ENCODE data around the gene ZBTB18.

ZBTB18 gene

GRCh38 chr1:244064621-244065020, 13.5 kb downstream of the ZBTB18 start:
- DNase-seq, result no peak

GRCh38 chr1:244065063-244065793, 14.1 kb downstream of the ZBTB18 start:
- no peak for DNase-seq

GRCh38 chr1:244065960-244066388, 14.9 kb downstream of the ZBTB18 start:
- DNase-seq, result no peak

GRCh38 chr1:244066954-244067716, 16.1 kb downstream of the ZBTB18 start:
- DNase-seq, result no peak

GRCh38 chr1:244067893-244068292, 16.8 kb downstream of the ZBTB18 start:
- no peak for DNase-seq

GRCh38 chr1:244068567-244068966, 17.5 kb downstream of the ZBTB18 start:
- DNase-seq, result no peak

GRCh38 chr1:244069326-244069898, 18.3 kb downstream of the ZBTB18 start:
- no peak for DNase-seq

GRCh38 chr1:244074559-244075171, 23.6 kb downstream of the ZBTB18 start:
- no peak for DNase-seq

GRCh38 chr1:244075247-244075722, 24.2 kb downstream of the ZBTB18 start:
- DNase-seq, result no peak

GRCh38 chr1:244076740-244077139, 25.7 kb downstream of the ZBTB18 start:
- no peak for DNase-seq

GRCh38 chr1:244077473-244078220, 26.6 kb downstream of the ZBTB18 start:
- no peak for DNase-seq

- no peak for DNase-seq
Measured at GRCh38 chr1:244080343-244080929, 29.4 kb downstream of the ZBTB18 start.

- no peak for DNase-seq
Measured at GRCh38 chr1:244082969-244083368, 31.9 kb downstream of the ZBTB18 start.

- no peak for DNase-seq
Measured at GRCh38 chr1:244083383-244083943, 32.4 kb downstream of the ZBTB18 start.

- DNase-seq, result no peak
Measured at GRCh38 chr1:244084763-244085162, 33.7 kb downstream of the ZBTB18 start.

GRCh38 chr1:244085891-244086290, 34.8 kb downstream of the ZBTB18 start:
- DNase-seq, result no peak

GRCh38 chr1:244087021-244087560, 36.0 kb downstream of the ZBTB18 start:
- no peak for DNase-seq

- no peak for DNase-seq
Measured at GRCh38 chr1:244087611-244088010, 36.5 kb downstream of the ZBTB18 start.

- DNase-seq, result no peak
Measured at GRCh38 chr1:244088161-244088560, 37.1 kb downstream of the ZBTB18 start.

- DNase-seq, result no peak
Measured at GRCh38 chr1:244089561-244089960, 38.5 kb downstream of the ZBTB18 start.

GRCh38 chr1:244090645-244091044, 39.6 kb downstream of the ZBTB18 start:
- DNase-seq, result no peak
